Measurements from ENCODE around the gene CST7. TPM values are rescaled to one million over a fixed set of nuclear protein-coding genes. Genes with fewer than 3 reads are reported as not detected.
"Not testable (repeated sequence)": the region's sequence is repeated elsewhere in the genome, so short reads cannot be mapped to it uniquely, and the experiment has no call there.

CST7 gene
- total RNA-seq, 1 donor from 2014 or later: 11.5 TPM

DNA sequence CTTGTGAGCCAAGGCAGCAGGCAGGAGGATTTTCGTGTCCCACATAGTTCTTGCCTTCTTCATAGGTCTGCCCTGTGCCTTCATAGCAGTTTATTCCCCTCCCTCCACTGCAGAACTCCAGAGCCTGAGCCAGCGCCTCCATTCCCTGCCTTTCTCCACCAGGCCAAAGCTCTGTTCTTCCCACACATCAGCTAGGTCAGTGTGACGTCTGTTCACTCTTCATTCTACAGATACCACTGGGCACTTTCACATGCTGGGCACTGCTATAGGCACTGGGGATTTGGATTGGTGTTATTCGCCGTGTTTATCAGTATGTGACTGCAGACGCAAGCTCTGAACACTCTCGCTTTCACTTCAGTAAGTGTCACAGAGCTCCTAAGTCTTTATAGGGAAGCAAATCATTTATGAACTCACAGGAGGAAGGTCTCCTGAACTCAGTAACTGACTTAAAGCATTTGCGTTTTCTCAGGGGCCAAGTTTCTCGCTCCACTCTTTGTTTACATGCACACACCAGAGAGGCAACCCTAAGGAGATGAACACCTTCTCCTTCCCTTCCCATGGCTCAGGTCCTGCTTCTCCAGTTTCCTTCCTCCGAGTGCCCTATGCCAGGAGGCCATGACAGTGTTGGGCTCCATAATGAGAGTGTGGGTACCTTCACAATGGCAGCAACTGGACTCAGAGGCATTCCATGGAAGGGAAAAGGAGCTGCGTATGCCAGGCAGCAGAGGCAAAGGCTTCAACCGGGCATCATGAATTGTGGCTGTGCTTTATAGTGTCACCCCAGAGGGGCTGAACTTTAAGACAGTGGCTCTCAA, 49.8 kb downstream of the CST7 start:
- DNase-seq (ENCODE audit: low spot score): peak; percentile 53

DNA sequence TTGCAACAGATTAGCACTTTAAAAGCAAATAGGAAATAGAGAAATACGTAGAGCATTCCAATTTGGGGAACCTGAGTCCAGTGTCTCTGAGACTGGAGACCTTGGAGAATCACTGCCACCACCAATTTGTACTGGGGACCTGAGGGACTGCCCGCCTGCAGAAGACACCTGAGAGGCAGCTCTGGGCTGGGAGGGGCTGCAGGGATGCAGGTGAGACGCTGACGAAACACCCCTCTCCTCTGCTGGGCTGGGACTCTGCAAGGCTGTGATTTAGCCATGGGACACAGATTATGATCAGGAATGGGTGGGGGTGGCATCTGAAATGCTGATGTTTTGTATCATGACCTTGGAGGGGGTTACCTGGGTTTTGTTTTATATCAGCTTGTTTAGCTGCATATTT, 50.5 kb downstream of the CST7 start:
- DNase-seq (ENCODE audit: low spot score): peak; percentile 68

DNA sequence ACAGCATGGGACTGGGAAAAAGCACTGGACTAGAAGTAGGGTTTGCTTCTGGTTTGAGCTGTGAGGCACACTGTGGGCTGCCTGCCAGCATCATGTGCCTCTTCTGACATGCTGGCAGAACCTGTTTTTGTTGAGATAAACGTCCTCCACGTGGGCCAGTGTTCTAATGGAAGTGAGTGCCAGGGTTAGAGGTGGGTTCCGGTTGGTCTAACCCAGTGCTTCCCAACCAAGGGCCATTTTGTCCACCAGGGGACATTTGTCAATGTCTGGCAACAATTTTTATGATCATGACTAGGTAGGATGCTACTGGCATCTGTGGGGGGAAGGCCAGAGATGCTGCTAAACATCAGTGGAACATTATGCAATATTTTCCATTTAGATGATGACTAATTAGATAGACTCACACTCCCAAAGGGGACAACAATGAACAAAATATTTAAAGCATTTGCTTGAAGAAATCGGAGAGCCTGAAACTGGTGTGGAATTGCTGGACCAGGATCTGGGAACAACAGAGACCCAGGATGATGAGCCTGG, 51.3 kb downstream of the CST7 start:
- DNase-seq (ENCODE audit: low spot score): peak; percentile 65

DNA sequence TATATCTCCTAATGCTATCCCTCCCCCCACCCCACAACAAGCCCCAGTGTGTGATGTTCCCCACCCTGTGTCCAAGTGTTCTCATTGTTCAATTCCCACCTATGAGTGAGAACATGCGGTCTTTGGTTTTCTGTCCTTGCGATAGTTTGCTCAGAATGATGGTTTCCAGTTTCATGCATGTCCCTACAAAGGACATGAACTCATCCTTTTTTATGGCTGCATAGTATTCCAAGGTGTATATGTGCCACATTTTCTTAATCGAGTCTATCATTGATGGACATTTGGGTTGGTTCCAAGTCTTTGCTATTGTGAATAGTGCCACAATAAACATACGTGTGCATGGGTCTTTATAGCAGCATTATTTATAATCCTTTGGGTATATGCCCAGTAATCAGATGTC, 52.3 kb downstream of the CST7 start:
- DNase-seq (ENCODE audit: low spot score): not testable (repeated sequence)

DNA sequence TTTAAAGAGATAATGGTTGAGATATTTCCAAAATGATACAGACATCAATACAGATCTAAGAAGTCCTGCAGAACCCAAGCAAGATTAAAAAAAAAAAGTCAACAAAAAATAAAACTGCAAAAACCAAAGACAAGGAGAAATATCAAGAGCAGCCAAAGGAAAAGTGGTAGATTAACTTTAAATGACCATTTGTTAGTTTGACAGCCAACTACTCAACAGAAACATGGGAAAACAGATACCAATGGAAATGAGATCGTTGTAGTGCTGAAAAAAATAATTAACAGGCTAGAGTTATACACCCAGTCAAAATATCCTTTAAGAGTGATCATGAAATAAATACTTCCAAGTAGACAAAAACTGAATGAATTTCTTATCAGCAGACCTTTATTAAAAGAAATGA, 53.9 kb downstream of the CST7 start:
- DNase-seq (ENCODE audit: low spot score): no peak

DNA sequence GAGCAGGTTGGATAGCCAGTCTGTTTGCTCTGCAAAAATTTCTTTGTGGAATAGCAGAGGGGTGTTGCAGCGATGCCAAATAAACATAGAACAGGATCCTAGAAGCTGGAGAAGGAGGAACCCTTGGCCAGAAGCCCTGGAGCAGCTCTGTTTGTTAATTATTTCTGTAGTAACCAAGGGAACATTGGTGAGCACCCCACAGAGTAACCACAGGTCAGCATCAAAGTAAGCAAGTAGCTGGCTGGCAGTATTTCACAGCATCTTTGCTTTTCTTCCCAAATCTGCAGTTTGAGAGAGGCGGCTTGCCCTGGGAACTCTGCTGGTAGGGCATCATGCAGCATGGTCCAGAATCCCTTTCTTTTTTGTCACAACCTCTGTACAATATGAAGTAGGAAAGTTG, 56.2 kb downstream of the CST7 start:
- DNase-seq (ENCODE audit: low spot score): no peak

DNA sequence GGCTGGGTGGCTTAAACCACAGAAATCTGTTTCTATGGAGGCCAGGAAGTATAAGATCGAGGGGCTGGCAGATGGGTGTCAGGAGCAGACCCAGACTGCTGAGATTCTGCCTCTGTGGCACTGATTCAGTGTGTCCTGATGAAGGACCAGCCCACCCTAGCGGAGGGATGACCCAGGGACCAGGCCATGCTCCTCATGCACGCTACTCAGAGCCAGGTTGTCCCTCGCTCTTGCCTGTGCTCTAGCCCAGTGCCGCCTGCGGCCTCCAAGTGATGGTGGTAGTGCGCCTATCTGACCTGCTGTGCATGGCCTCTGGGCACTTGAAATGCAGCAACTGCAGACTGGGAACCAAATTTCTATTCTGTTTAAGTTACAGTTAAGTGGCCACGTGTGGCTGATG, 56.6 kb downstream of the CST7 start:
- peak; percentile 57 for DNase-seq (ENCODE audit: low spot score)

DNA sequence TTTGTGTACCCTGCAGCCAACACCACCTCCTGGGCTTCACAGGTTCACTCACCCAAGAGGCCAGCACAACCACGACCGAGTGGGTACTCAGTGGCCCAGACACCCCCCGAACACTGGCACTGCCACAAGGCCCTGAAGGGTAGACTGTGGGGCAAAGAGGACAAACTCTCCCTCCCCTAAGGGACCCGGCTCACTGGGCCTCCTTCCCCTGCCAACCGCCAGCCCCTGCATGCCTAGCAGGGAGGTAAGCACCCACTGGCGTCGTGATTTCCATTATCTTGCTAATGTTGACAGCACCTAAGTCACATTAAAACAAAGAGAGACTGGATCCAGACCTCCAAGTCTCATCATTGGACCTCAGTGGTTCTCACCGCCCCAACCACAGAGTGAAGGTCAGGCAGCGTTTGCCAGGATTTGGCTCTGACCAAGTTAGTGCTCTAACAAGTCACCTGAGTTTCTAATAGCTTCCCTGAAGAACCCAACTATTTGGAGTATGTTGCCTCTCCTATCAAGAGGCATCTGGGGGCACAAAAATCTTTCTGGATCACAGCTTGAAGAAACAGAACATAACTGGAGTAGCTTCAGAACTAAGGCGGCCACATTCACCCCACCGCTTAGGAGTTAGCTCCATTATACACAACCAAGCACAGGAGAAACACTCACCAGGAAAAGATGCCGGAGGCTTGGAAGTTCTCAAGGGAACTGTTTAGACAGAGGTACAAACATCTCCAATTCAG, 57.5 kb downstream of the CST7 start:
- DNase-seq (ENCODE audit: low spot score): peak; percentile 78

DNA sequence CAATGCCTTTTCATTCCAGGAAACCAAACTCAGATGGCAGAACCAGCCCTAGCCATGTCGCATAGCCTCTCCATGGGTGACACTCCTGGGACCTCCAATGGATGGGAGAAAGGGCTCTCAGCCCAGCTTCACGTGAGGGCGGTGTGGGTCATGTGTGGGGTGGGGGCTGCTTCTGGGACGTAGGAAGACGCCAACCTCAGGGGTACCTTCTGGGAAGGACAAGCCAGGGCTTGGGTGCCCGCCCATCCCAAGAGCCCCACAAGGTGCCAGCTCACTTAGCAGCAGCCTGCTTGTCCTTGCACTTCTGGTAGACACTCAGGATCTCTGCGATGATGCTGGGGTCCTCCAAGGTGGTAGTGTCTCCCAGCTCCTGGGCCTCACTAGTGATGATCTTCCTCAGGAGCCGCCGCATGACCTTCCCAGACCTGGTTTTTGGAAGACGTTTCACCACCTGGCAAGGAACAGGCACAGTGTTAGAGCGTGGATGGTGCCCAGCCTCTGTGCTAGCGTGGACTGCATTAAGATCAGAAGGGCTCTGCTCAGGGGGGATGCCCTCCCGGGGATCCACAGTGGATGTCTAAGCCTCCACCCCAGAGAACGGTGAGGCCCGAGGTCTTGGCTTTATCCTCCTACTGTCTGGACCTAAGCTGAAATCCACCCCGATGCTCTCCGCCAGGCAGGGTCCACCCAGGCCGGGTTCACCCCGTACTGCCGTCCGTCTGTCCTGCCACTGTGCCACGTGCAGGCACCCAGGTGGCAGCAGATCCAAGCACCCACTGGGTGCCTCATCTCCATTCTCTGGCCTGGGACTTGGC, 58.6 kb downstream of the CST7 start:
- DNase-seq (ENCODE audit: low spot score): peak; percentile 75

DNA sequence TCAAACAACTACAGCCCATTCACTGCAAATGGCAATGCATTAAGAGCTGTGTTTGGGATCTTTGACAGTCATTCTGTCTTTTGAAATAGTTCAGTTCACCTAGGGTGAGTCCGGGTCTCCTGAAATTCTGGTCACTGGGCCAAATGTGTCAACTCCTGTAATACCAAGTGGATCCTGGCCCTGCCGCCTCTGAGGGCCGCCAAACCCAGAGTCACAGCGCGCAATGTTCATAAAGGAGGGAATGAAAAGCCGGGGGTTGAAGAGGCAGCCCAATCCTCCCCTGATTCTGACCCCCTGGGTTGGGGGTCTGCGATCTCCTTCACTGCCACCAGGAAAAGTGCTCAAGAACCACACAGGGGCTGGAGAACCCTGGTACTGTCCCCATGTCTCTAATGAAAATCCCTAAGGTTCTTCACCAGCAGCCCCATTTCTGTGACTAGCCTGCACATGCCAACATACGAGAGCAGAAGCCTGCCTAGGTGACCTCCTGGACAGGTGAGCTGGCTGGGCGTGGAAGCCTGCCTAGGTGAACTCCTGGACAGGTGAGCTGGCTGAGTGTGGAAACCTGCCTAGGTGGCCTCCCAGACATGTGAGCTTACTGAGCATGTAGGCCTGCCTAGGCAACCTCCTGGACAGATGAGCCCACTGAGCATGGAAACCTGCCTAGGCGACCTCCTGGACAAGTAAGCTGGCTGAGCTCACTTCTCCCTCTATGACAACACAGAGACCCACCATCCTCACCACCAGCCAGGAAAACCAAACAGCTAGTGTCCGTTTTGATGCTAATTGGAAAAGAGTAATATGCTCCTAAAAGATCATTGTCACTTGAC, 59.5 kb downstream of the CST7 start:
- peak; percentile 69 for DNase-seq (ENCODE audit: low spot score)

Other genes starting within 250 kb of the CST7 start
- gene APMAP, start 43.5 kb downstream of the CST7 start, total RNA-seq: 166 TPM
- gene ACSS1, start 108.9 kb downstream of the CST7 start, total RNA-seq: 14.3 TPM
- not detected for gene VSX1, start 132.9 kb downstream of the CST7 start, total RNA-seq
- gene ENTPD6, start 246.4 kb downstream of the CST7 start, total RNA-seq: 54.3 TPM